GM23338 (cell line): ENCODE measurements around the gene ALCAM. TPM values are rescaled to one million over a fixed set of nuclear protein-coding genes. Genes with fewer than 3 reads are reported as not detected.

Experiments
- ATAC-seq: fragments of 200-7000 bp; cut with Tn5 transposase; 3 replicates; pipeline ENCODE4 v1.9.1; 2020
- DNase-seq: peaks from one replicate; pipeline ENCODE4 v3.0.0-alpha.2; 2015; ENCODE audit warnings: low spot score
- H2AFZ ChIP-seq: fragments of 200-600 bp; sonication (generic); 2 replicates; pipeline ENCODE4 v1.8.0; 2016; ENCODE audit warnings: antibody characterized with exemption, mild to moderate bottlenecking, moderate library complexity
- H3F3A ChIP-seq: fragments of 200-600 bp; sonication (generic); replicated peaks from 2 replicates; pipeline ENCODE4 v1.8.0; 2017; ENCODE audit warnings: antibody characterized with exemption, mixed run types, low read depth
- H3K27ac ChIP-seq: fragments of 200-600 bp; sonication (generic); 2 replicates; pipeline ENCODE4 v1.6.1; 2016; ENCODE audit warnings: low read depth
- H3K27me3 ChIP-seq: fragments of 200-600 bp; sonication (generic); 2 replicates; pipeline ENCODE4 v1.8.0; 2016; ENCODE audit warnings: mild to moderate bottlenecking, mixed run types, moderate library complexity; ENCODE audit not compliant: insufficient read depth
- H3K36me3 ChIP-seq: fragments of 200-600 bp; sonication (generic); 2 replicates; pipeline ENCODE4 v1.8.0; 2016; ENCODE audit warnings: mild to moderate bottlenecking; ENCODE audit not compliant: insufficient read depth
- H3K4me1 ChIP-seq: fragments of 200-600 bp; sonication (generic); 2 replicates; pipeline ENCODE4 v1.8.0; 2016; ENCODE audit warnings: mild to moderate bottlenecking, moderate library complexity; ENCODE audit not compliant: insufficient read depth
- H3K4me2 ChIP-seq: fragments of 200-600 bp; sonication (generic); 2 replicates; pipeline ENCODE4 v1.7.1; 2017; ENCODE audit warnings: mixed run types
- H3K4me3 ChIP-seq: fragments of 200-600 bp; sonication (generic); 2 replicates; pipeline ENCODE4 v1.6.1; 2016; ENCODE audit warnings: mixed run types
- H3K79me2 ChIP-seq: fragments of 200-600 bp; sonication (generic); replicated peaks from 2 replicates; pipeline ENCODE4 v1.8.0; 2017; ENCODE audit warnings: mild to moderate bottlenecking; ENCODE audit not compliant: insufficient read depth
- H3K9me2 ChIP-seq: fragments of 200-600 bp; sonication (generic); 2 replicates; pipeline ENCODE4 v1.8.0; 2017; ENCODE audit not compliant: insufficient read depth
- H4K20me1 ChIP-seq: fragments of 200-600 bp; sonication (generic); replicated peaks from 2 replicates; pipeline ENCODE4 v1.8.0; 2017; ENCODE audit warnings: mild to moderate bottlenecking; ENCODE audit not compliant: insufficient read depth
- H3K27ac Mint-ChIP-seq: 2 replicates; pipeline ENCODE4 v1.8.0; 2020; ENCODE audit warnings: inconsistent platforms, mild to moderate bottlenecking, moderate library complexity, mixed read lengths
- H3K27me3 Mint-ChIP-seq: 3 replicates; pipeline ENCODE4 v1.8.0; 2022; ENCODE audit warnings: low read depth, mild to moderate bottlenecking, moderate library complexity, mixed read lengths, inconsistent platforms; ENCODE audit not compliant: insufficient read depth, poor library complexity
- H3K36me3 Mint-ChIP-seq: 3 replicates; pipeline ENCODE4 v1.8.0; 2021; ENCODE audit warnings: low read depth, mild to moderate bottlenecking, inconsistent platforms, moderate library complexity, mixed read lengths
- H3K4me1 Mint-ChIP-seq: 3 replicates; pipeline ENCODE4 v1.8.0; 2020; ENCODE audit warnings: mild to moderate bottlenecking, inconsistent platforms, mixed read lengths
- H3K4me3 Mint-ChIP-seq: 3 replicates; pipeline ENCODE4 v1.8.0; 2021; ENCODE audit warnings: moderate library complexity, mild to moderate bottlenecking, inconsistent platforms, mixed read lengths
- H3K9me3 Mint-ChIP-seq: 3 replicates; pipeline ENCODE4 v1.8.0; 2020; ENCODE audit warnings: moderate library complexity, mild to moderate bottlenecking, inconsistent platforms, mixed read lengths
- CREB1 ChIP-seq: fragments of 250-450 bp; sonication (Bioruptor Pico); IDR thresholded peaks from 2 replicates; pipeline ENCODE4 v1.5.0; 2020; ENCODE audit warnings: low read depth, mild to moderate bottlenecking, moderate library complexity
- EZH2 ChIP-seq: fragments of 200-600 bp; sonication (generic); IDR thresholded peaks from one replicate; pipeline ENCODE4 v1.8.0; 2017; ENCODE audit warnings: antibody characterized with exemption, mild to moderate bottlenecking, low read depth; ENCODE audit not compliant: unreplicated experiment
- EZH2phosphoT487 ChIP-seq: fragments of 200-600 bp; sonication (generic); IDR thresholded peaks from one replicate; pipeline ENCODE4 v1.8.1; 2018; ENCODE audit warnings: antibody characterized with exemption; ENCODE audit not compliant: unreplicated experiment
- JUNB ChIP-seq: IDR thresholded peaks from one replicate; pipeline ENCODE4 v1.6.1; 2016; ENCODE audit warnings: antibody characterized with exemption; ENCODE audit not compliant: unreplicated experiment
- NANOG ChIP-seq: IDR thresholded peaks from 2 replicates; pipeline ENCODE4 v1.6.1; 2016; ENCODE audit warnings: antibody characterized with exemption, borderline replicate concordance
- POLR2AphosphoS5 ChIP-seq: IDR thresholded peaks from 2 replicates; pipeline ENCODE4 v1.6.1; 2016; ENCODE audit warnings: antibody characterized with exemption, low read depth
- STAT1 ChIP-seq: IDR thresholded peaks from one replicate; pipeline ENCODE4 v1.6.1; 2016; ENCODE audit warnings: antibody characterized with exemption; ENCODE audit not compliant: unreplicated experiment
- ZNF114 ChIP-seq: fragments of 250-450 bp; sonication (Bioruptor Pico); IDR thresholded peaks from 2 replicates; pipeline ENCODE4 v1.5.0; 2020; ENCODE audit warnings: mild to moderate bottlenecking, moderate library complexity
- ZNF331 ChIP-seq: fragments of 250-450 bp; sonication (Bioruptor Pico); IDR thresholded peaks from 2 replicates; pipeline ENCODE4 v1.5.0; 2020; ENCODE audit warnings: low read depth, mild to moderate bottlenecking, moderate library complexity
- polyA plus RNA-seq: library from polyadenylated mRNA; unstranded; fragments of >200 nt; fragmentation: Nextera tagmentation; extraction: Ambion mirVana; gene quantifications from 2 replicates; pipeline ENCODE4 v1.2.1, GENCODE V29; 2016
- total RNA-seq: library from RNA; depleted of rRNA; stranded (reverse); fragments of >200 nt; shearing (Covaris generic); gene quantifications from 2 replicates; pipeline ENCODE4 v1.2.3, GENCODE V29; 2014
- TF ChIP-seq, protein P1 (sequence below): fragments of 250-450 bp; sonication (Bioruptor Pico); IDR thresholded peaks from 2 replicates; pipeline ENCODE4 v1.5.0; 2020; ENCODE audit warnings: mild to moderate bottlenecking, moderate library complexity
- TF ChIP-seq, protein P2 (sequence below), 2 experiments: fragments of 200-600 bp in 1 of 2; sonication (generic) in 1 of 2; conservative IDR thresholded peaks; 2 replicates each; pipeline versions ENCODE4 v1.5.1 to v1.6.1; 2016 to 2017; ENCODE audit warnings: antibody characterized with exemption in 2 of 2, low read depth in 2 of 2, mild to moderate bottlenecking in 2 of 2, moderate library complexity in 1 of 2
- TF ChIP-seq, protein P3 (sequence below): IDR thresholded peaks from one replicate; pipeline ENCODE4 v1.6.1; 2018; ENCODE audit warnings: antibody characterized with exemption; ENCODE audit not compliant: unreplicated experiment
- TF ChIP-seq, protein P4 (sequence below): IDR thresholded peaks from 2 replicates; pipeline ENCODE4 v1.6.1; 2016; ENCODE audit warnings: antibody characterized with exemption

Gene ALCAM
- total and polyA plus RNA-seq, 2 experiments from 2014 or later = 11.3 to 36.0 TPM

DNA sequence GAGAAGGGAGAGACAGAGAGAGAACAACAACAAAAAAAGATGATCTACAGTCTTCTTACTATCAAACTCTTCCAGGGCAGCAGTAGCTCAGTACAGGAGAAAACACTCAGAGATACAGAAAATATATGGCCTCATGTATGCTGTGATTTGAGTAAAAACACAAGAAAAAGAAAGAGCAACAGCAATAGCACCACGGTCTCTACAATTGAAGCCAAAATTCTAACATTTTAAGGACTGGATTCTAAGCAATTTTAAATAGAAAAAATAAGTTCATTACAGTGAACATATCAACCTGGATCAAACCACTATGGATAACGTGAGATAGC is 43.5 kb upstream of the ALCAM start:
- H3K27me3 ChIP-seq = no peaks in the 10 kb centered on the region
- TF ChIP-seq JUNB = no peak
- TF ChIP-seq ZNF114 (CRISPR knock-in tag) = no peak
- no peak for TF ChIP-seq STAT1
- TF ChIP-seq, protein P1, sequence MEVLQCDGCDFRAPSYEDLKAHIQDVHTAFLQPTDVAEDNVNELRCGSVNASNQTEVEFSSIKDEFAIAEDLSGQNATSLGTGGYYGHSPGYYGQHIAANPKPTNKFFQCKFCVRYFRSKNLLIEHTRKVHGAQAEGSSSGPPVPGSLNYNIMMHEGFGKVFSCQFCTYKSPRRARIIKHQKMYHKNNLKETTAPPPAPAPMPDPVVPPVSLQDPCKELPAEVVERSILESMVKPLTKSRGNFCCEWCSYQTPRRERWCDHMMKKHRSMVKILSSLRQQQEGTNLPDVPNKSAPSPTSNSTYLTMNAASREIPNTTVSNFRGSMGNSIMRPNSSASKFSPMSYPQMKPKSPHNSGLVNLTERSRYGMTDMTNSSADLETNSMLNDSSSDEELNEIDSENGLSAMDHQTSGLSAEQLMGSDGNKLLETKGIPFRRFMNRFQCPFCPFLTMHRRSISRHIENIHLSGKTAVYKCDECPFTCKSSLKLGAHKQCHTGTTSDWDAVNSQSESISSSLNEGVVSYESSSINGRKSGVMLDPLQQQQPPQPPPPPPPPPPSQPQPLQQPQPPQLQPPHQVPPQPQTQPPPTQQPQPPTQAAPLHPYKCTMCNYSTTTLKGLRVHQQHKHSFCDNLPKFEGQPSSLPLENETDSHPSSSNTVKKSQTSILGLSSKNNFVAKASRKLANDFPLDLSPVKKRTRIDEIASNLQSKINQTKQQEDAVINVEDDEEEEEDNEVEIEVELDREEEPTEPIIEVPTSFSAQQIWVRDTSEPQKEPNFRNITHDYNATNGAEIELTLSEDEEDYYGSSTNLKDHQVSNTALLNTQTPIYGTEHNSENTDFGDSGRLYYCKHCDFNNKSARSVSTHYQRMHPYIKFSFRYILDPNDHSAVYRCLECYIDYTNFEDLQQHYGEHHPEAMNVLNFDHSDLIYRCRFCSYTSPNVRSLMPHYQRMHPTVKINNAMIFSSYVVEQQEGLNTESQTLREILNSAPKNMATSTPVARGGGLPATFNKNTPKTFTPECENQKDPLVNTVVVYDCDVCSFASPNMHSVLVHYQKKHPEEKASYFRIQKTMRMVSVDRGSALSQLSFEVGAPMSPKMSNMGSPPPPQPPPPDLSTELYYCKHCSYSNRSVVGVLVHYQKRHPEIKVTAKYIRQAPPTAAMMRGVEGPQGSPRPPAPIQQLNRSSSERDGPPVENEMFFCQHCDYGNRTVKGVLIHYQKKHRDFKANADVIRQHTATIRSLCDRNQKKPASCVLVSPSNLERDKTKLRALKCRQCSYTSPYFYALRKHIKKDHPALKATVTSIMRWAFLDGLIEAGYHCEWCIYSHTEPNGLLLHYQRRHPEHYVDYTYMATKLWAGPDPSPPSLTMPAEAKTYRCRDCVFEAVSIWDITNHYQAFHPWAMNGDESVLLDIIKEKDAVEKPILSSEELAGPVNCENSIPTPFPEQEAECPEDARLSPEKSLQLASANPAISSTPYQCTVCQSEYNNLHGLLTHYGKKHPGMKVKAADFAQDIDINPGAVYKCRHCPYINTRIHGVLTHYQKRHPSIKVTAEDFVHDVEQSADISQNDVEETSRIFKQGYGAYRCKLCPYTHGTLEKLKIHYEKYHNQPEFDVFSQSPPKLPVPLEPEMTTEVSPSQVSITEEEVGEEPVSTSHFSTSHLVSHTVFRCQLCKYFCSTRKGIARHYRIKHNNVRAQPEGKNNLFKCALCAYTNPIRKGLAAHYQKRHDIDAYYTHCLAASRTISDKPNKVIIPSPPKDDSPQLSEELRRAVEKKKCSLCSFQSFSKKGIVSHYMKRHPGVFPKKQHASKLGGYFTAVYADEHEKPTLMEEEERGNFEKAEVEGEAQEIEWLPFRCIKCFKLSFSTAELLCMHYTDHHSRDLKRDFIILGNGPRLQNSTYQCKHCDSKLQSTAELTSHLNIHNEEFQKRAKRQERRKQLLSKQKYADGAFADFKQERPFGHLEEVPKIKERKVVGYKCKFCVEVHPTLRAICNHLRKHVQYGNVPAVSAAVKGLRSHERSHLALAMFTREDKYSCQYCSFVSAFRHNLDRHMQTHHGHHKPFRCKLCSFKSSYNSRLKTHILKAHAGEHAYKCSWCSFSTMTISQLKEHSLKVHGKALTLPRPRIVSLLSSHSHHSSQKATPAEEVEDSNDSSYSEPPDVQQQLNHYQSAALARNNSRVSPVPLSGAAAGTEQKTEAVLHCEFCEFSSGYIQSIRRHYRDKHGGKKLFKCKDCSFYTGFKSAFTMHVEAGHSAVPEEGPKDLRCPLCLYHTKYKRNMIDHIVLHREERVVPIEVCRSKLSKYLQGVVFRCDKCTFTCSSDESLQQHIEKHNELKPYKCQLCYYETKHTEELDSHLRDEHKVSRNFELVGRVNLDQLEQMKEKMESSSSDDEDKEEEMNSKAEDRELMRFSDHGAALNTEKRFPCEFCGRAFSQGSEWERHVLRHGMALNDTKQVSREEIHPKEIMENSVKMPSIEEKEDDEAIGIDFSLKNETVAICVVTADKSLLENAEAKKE (CRISPR knock-in tag) = no peak
- TF ChIP-seq NANOG = no peak
- TF ChIP-seq, protein P2, sequence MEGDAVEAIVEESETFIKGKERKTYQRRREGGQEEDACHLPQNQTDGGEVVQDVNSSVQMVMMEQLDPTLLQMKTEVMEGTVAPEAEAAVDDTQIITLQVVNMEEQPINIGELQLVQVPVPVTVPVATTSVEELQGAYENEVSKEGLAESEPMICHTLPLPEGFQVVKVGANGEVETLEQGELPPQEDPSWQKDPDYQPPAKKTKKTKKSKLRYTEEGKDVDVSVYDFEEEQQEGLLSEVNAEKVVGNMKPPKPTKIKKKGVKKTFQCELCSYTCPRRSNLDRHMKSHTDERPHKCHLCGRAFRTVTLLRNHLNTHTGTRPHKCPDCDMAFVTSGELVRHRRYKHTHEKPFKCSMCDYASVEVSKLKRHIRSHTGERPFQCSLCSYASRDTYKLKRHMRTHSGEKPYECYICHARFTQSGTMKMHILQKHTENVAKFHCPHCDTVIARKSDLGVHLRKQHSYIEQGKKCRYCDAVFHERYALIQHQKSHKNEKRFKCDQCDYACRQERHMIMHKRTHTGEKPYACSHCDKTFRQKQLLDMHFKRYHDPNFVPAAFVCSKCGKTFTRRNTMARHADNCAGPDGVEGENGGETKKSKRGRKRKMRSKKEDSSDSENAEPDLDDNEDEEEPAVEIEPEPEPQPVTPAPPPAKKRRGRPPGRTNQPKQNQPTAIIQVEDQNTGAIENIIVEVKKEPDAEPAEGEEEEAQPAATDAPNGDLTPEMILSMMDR (conservative IDR thresholded peaks at IDR 0.05; ENCODE audit: low read depth in 2 of 2) = no peak
- no peak for TF ChIP-seq EZH2phosphoT487
- no peak for TF ChIP-seq CREB1 (CRISPR knock-in tag)
- no peak for TF ChIP-seq EZH2
- no peak for TF ChIP-seq POLR2AphosphoS5
- TF ChIP-seq, protein P3, sequence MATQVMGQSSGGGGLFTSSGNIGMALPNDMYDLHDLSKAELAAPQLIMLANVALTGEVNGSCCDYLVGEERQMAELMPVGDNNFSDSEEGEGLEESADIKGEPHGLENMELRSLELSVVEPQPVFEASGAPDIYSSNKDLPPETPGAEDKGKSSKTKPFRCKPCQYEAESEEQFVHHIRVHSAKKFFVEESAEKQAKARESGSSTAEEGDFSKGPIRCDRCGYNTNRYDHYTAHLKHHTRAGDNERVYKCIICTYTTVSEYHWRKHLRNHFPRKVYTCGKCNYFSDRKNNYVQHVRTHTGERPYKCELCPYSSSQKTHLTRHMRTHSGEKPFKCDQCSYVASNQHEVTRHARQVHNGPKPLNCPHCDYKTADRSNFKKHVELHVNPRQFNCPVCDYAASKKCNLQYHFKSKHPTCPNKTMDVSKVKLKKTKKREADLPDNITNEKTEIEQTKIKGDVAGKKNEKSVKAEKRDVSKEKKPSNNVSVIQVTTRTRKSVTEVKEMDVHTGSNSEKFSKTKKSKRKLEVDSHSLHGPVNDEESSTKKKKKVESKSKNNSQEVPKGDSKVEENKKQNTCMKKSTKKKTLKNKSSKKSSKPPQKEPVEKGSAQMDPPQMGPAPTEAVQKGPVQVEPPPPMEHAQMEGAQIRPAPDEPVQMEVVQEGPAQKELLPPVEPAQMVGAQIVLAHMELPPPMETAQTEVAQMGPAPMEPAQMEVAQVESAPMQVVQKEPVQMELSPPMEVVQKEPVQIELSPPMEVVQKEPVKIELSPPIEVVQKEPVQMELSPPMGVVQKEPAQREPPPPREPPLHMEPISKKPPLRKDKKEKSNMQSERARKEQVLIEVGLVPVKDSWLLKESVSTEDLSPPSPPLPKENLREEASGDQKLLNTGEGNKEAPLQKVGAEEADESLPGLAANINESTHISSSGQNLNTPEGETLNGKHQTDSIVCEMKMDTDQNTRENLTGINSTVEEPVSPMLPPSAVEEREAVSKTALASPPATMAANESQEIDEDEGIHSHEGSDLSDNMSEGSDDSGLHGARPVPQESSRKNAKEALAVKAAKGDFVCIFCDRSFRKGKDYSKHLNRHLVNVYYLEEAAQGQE = no peak
- TF ChIP-seq, protein P4, sequence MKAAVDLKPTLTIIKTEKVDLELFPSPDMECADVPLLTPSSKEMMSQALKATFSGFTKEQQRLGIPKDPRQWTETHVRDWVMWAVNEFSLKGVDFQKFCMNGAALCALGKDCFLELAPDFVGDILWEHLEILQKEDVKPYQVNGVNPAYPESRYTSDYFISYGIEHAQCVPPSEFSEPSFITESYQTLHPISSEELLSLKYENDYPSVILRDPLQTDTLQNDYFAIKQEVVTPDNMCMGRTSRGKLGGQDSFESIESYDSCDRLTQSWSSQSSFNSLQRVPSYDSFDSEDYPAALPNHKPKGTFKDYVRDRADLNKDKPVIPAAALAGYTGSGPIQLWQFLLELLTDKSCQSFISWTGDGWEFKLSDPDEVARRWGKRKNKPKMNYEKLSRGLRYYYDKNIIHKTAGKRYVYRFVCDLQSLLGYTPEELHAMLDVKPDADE = no peak
- no peak for TF ChIP-seq ZNF331 (CRISPR knock-in tag)
- H3K4me3 Mint-ChIP-seq = no peak overlapping the region
- no peaks in the 10 kb centered on the region for H3K4me1 ChIP-seq
- H3K27ac Mint-ChIP-seq = no peak overlapping the region
- H3K9me2 ChIP-seq = no peaks in the 10 kb centered on the region
- H3F3A ChIP-seq = no peaks in the 10 kb centered on the region
- H4K20me1 ChIP-seq = no peaks in the 10 kb centered on the region
- no peak overlapping the region for H3K27ac ChIP-seq
- H3K4me3 ChIP-seq = no peak overlapping the region
- H3K9me3 Mint-ChIP-seq = no peaks in the 10 kb centered on the region; the same call in 1 of the 3 replicates
- ATAC-seq (no peak), DNase-seq (no peak)
- H3K4me1 Mint-ChIP-seq = no peaks in the 10 kb centered on the region
- H3K27me3 Mint-ChIP-seq = no peaks in the 10 kb centered on the region
- H3K36me3 Mint-ChIP-seq = no peaks in the 10 kb centered on the region
- H3K79me2 ChIP-seq = no peaks in the 10 kb centered on the region
- no peak overlapping the region for H3K4me2 ChIP-seq
- H2AFZ ChIP-seq = peak overlapping the region; percentile 83; the same call in 1 of the 2 replicates
- no peaks in the 10 kb centered on the region for H3K36me3 ChIP-seq
